ENCODE measurements around the gene STX18. TPM values are rescaled to one million over a fixed set of nuclear protein-coding genes. Genes with fewer than 3 reads are reported as not detected.
"Not testable (repeated sequence)": the region's sequence is repeated elsewhere in the genome, so short reads cannot be mapped to it uniquely, and the experiment has no call there.

STX18 gene
- total RNA-seq, 4 donors from 2014 or later, result 23.8 to 42.1 (median 27.2) TPM

- H3K27me3 ChIP-seq, result no peaks in the 10 kb centered on the region
- no peaks in the 10 kb centered on the region for H3K9me3 ChIP-seq
- H3K36me3 ChIP-seq, result no peaks in the 10 kb centered on the region
- WGBS, 2 donors, result 69 to 71% methylated on average over 3 of the region's 3 CpGs
- TF ChIP-seq, protein P1, sequence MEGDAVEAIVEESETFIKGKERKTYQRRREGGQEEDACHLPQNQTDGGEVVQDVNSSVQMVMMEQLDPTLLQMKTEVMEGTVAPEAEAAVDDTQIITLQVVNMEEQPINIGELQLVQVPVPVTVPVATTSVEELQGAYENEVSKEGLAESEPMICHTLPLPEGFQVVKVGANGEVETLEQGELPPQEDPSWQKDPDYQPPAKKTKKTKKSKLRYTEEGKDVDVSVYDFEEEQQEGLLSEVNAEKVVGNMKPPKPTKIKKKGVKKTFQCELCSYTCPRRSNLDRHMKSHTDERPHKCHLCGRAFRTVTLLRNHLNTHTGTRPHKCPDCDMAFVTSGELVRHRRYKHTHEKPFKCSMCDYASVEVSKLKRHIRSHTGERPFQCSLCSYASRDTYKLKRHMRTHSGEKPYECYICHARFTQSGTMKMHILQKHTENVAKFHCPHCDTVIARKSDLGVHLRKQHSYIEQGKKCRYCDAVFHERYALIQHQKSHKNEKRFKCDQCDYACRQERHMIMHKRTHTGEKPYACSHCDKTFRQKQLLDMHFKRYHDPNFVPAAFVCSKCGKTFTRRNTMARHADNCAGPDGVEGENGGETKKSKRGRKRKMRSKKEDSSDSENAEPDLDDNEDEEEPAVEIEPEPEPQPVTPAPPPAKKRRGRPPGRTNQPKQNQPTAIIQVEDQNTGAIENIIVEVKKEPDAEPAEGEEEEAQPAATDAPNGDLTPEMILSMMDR (IDR thresholded peaks at IDR 0.05), result no peak
- no peak for TF ChIP-seq POLR2A (IDR thresholded peaks at IDR 0.05)
- intact Hi-C loops (cut with DNase I), result no loop called here
- no peak overlapping the region for H3K4me3 ChIP-seq (replicated peaks in 1 of 3)
- H3K4me1 ChIP-seq, result peaks cover 5 to 7% of the 10 kb centered on the region in 2 donors
- no peak for DNase-seq
- H3K27ac ChIP-seq, result no peak overlapping the region
These were observed 20.7 kb downstream of the STX18 start for GRCh38 chr4:4521136-4521535.

- WGBS, 2 donors, result 64 to 66% methylated on average over 4 of the region's 4 CpGs
- intact Hi-C loops (cut with DNase I), result no loop called here
- no peaks in the 10 kb centered on the region for H3K9me3 ChIP-seq
- no peak for DNase-seq
- H3K27ac ChIP-seq, result no peak overlapping the region
- no peaks in the 10 kb centered on the region for H3K36me3 ChIP-seq
- TF ChIP-seq, protein P1 (IDR thresholded peaks at IDR 0.05), result peak in 5 of 6 experiments; percentile 28 to 52 (median 34)
- TF ChIP-seq POLR2A (IDR thresholded peaks at IDR 0.05), result no peak
- H3K4me1 ChIP-seq, result peaks cover 5 to 7% of the 10 kb centered on the region in 2 donors
- no peak overlapping the region for H3K4me3 ChIP-seq (replicated peaks in 1 of 3)
- no peaks in the 10 kb centered on the region for H3K27me3 ChIP-seq
These were observed 22.5 kb downstream of the STX18 start for GRCh38 chr4:4519297-4519894.

DNA sequence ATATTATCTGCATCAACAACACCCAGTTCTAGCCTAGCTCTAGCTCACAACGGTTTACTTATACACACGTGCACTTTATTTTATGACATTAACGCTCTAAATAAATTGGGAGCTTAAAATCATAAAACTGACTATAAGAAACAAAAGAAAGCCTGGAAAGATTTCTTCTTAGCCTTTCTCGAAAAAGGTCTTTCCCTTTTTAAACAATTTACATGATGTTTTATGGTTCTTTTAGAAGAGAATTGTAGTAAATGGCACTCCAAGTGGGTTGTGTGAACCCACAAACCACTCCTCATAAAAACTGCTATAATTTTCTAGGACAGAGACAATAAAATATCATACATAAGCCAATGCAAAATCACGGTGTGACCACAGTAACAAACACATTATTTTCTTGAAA is 23.1 kb downstream of the STX18 start:
- DNase-seq, result no peak
- Histone ChIP-seq H3K4me3 (replicated peaks in 1 of 3) (no peak overlapping the region), H3K36me3 (no peaks in the 10 kb centered on the region), H3K27me3 (no peaks in the 10 kb centered on the region), H3K27ac (no peak overlapping the region), H3K9me3 (no peaks in the 10 kb centered on the region), H3K4me1 (peaks cover under 1 to 7% of the 10 kb centered on the region in 2 donors)
- WGBS, 2 donors, result 93 to 94% methylated on average over 5 of the region's 5 CpGs
- TF ChIP-seq, protein P1 (IDR thresholded peaks at IDR 0.05), result no peak
- TF ChIP-seq POLR2A (IDR thresholded peaks at IDR 0.05), result no peak
- intact Hi-C loops (cut with DNase I), result no loop called here

DNA sequence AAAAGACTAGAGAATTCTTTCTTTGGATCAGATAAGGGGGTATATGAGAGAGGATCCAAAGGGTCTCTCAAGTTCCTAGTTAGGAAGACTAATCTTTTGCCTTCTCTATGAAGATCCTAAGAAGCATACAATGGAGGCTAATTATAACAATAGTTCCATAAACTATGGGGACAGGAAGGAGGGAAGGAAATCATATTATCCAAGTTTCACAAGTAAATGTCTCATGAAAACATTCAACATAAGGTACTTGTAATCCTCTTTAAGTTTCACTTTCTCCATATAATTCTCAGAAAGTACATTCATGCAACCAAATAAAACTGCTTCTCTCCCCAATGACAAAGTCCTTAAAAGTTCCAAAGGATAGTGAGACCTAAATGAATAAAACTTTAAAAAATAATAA is 27.1 kb downstream of the STX18 start:
- intact Hi-C loops (cut with DNase I), result no loop called here
- Histone ChIP-seq H3K4me1 (no peaks in the 10 kb centered on the region), H3K36me3 (no peaks in the 10 kb centered on the region), H3K27me3 (no peaks in the 10 kb centered on the region), H3K4me3 (replicated peaks in 1 of 3) (no peak overlapping the region), H3K27ac (no peak overlapping the region), H3K9me3 (no peaks in the 10 kb centered on the region)
- TF ChIP-seq POLR2A (IDR thresholded peaks at IDR 0.05), result no peak
- TF ChIP-seq, protein P1 (IDR thresholded peaks at IDR 0.05), result no peak
- DNase-seq, result no peak

- Histone ChIP-seq H3K27me3 (no peaks in the 10 kb centered on the region), H3K36me3 (no peaks in the 10 kb centered on the region), H3K4me3 (replicated peaks in 1 of 3) (no peak overlapping the region), H3K4me1 (no peaks in the 10 kb centered on the region), H3K9me3 (no peaks in the 10 kb centered on the region), H3K27ac (no peak overlapping the region)
- intact Hi-C loops (cut with DNase I), result no loop called here
- no peak for TF ChIP-seq POLR2A (IDR thresholded peaks at IDR 0.05)
- TF ChIP-seq, protein P1 (IDR thresholded peaks at IDR 0.05), result no peak
- no peak for DNase-seq
- 64% methylated on average over 1 of the region's 1 CpG for WGBS, 2 donors
These were observed 29.6 kb downstream of the STX18 start for GRCh38 chr4:4512282-4512681.

GRCh38 chr4:4510641-4511040 is 31.2 kb downstream of the STX18 start:
- H3K4me3 ChIP-seq (replicated peaks in 1 of 3); H3K9me3 ChIP-seq; H3K36me3 ChIP-seq; H3K4me1 ChIP-seq; H3K27me3 ChIP-seq; H3K27ac ChIP-seq; intact Hi-C loops (cut with DNase I); DNase-seq: not testable (repeated sequence)
- 96 to 97% methylated on average over 3 of the region's 3 CpGs for WGBS, 2 donors

Measured in thyroid gland (tissue), 4 donors.